Endothelial cell of umbilical vein (primary cell): ENCODE results near the gene ALPK1.

ENCODE experiments used
- CTCF ChIP-seq, 2 donors: IDR thresholded peaks; 1 replicate in 1 of 2; 2 replicates in 1 of 2; pipeline ENCODE4 v1.5.1; 2011; ENCODE audit warnings: low read length in 2 of 2, mild to moderate bottlenecking in 2 of 2, moderate library complexity in 2 of 2, control low read depth in 1 of 2, inconsistent platforms in 1 of 2, low read depth in 1 of 2; ENCODE audit not compliant: insufficient read depth in 1 of 2; ENCODE audit errors: extremely low read depth in 1 of 2
- EZH2 ChIP-seq: IDR thresholded peaks from 2 replicates; pipeline ENCODE4 v1.6.1; 2012; ENCODE audit warnings: borderline replicate concordance, low read depth, mild to moderate bottlenecking, moderate library complexity, low read length, inconsistent platforms; ENCODE audit not compliant: severe bottlenecking
- POLR2AphosphoS5 ChIP-seq: IDR thresholded peaks from 2 replicates; pipeline ENCODE4 v1.6.1; 2012; ENCODE audit warnings: low read depth, mild to moderate bottlenecking, control low read depth, low read length, moderate library complexity; ENCODE audit not compliant: insufficient read depth
- TF ChIP-seq, protein P1 (sequence below): IDR thresholded peaks from 2 replicates; pipeline ENCODE4 v1.6.1; 2011; ENCODE audit not compliant: insufficient read depth, insufficient read length

DNA sequence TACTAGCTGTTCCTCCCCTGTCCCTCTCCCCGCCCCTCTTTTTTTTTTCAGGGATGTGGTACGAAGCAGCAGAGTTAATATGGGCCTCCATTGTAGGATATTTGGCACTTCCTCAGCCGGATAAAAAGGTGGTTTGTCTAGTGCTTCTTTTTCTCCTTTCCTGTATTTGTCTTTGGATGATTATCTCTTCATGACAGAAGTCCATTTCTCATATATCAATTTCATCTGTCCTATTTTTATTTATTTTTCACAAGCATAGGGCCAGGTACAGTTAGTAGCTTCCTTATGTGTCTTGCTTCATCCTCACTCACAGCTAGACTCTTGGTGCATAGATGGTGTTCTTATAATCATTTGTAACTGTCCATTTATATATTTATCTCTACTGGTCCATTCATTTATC is 129.2 kb downstream of the ALPK1 start:
- TF ChIP-seq, protein P1, sequence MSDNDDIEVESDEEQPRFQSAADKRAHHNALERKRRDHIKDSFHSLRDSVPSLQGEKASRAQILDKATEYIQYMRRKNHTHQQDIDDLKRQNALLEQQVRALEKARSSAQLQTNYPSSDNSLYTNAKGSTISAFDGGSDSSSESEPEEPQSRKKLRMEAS = no peak
- TF ChIP-seq POLR2AphosphoS5 (no peak), EZH2 (no peak), CTCF (IDR thresholded peaks at IDR 0.05; ENCODE audit: extremely low read depth in 1 of 2, insufficient read depth in 1 of 2, low read depth in 1 of 2, low read length in 2 of 2) (no peak)
